NB4 (cell line): Measurements from ENCODE around the gene APOBEC2.

Experiments used
- MAX ChIP-seq: IDR thresholded peaks from 2 replicates; pipeline ENCODE4 v1.6.1; 2011; ENCODE audit warnings: low read depth, low read length
- MYC ChIP-seq: IDR thresholded peaks from 2 replicates; pipeline ENCODE4 v1.6.1; 2011; ENCODE audit warnings: low read depth, low read length
- POLR2A ChIP-seq: IDR thresholded peaks from 2 replicates; pipeline ENCODE4 v1.6.1; 2011; ENCODE audit warnings: mild to moderate bottlenecking; ENCODE audit not compliant: insufficient read length; ENCODE audit errors: extremely low read depth
- TF ChIP-seq, protein P1 (sequence below): IDR thresholded peaks from one replicate; pipeline ENCODE4 v1.5.1; 2012; ENCODE audit warnings: low read depth, low read length

- TF ChIP-seq, protein P1, sequence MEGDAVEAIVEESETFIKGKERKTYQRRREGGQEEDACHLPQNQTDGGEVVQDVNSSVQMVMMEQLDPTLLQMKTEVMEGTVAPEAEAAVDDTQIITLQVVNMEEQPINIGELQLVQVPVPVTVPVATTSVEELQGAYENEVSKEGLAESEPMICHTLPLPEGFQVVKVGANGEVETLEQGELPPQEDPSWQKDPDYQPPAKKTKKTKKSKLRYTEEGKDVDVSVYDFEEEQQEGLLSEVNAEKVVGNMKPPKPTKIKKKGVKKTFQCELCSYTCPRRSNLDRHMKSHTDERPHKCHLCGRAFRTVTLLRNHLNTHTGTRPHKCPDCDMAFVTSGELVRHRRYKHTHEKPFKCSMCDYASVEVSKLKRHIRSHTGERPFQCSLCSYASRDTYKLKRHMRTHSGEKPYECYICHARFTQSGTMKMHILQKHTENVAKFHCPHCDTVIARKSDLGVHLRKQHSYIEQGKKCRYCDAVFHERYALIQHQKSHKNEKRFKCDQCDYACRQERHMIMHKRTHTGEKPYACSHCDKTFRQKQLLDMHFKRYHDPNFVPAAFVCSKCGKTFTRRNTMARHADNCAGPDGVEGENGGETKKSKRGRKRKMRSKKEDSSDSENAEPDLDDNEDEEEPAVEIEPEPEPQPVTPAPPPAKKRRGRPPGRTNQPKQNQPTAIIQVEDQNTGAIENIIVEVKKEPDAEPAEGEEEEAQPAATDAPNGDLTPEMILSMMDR = no peak
- TF ChIP-seq POLR2A (no peak), MAX (no peak), MYC (no peak)
Observed at GRCh38 chr6:41058783-41059181, 5.8 kb downstream of the APOBEC2 start.
